Activated CD8-positive, alpha-beta T cell treated with anti-CD3 and anti-CD28 coated beads for 36 hours (primary cell): ENCODE data around the gene CIDEB. TPM values are rescaled to one million over a fixed set of nuclear protein-coding genes. Genes with fewer than 3 reads are reported as not detected.

Experiments used
- ATAC-seq: fragments of 200-7000 bp; cut with Tn5 transposase; one replicate; pipeline ENCODE4 v1.10.0; 2021; ENCODE audit warnings: mild to moderate bottlenecking, moderate library complexity
- CTCF ChIA-PET: fragments of 350-600 bp; sonication (Branson Sonifier 250); formaldehyde crosslinking; loops from one replicate; lab custom pipeline; 2021; ENCODE audit warnings: antibody characterized with exemption; lab: Charles Lee
- POLR2A ChIA-PET: fragments of 350-600 bp; sonication (Branson Sonifier 250); formaldehyde crosslinking; loops from one replicate; lab custom pipeline; 2021; ENCODE audit warnings: antibody characterized with exemption; lab: Charles Lee
- DNase-seq: peaks from one replicate; pipeline ENCODE4 v3.0.0-alpha.2; 2020
- H3K27ac Mint-ChIP-seq: one replicate; pipeline ENCODE4 v1.8.0; 2021; ENCODE audit warnings: mild to moderate bottlenecking, mixed read lengths
- H3K27me3 Mint-ChIP-seq: one replicate; pipeline ENCODE4 v1.8.0; 2021; ENCODE audit warnings: mixed read lengths
- H3K36me3 Mint-ChIP-seq: one replicate; pipeline ENCODE4 v1.8.0; 2021; ENCODE audit warnings: low read depth, mixed read lengths
- H3K4me1 Mint-ChIP-seq: one replicate; pipeline ENCODE4 v1.8.0; 2021; ENCODE audit warnings: low read depth, mixed read lengths
- H3K4me3 Mint-ChIP-seq: one replicate; pipeline ENCODE4 v1.8.0; 2021; ENCODE audit warnings: mild to moderate bottlenecking, moderate library complexity, mixed read lengths
- H3K9me3 Mint-ChIP-seq: one replicate; pipeline ENCODE4 v1.8.0; 2021; ENCODE audit warnings: mixed read lengths
- intact Hi-C: fragments of 100-400 bp; cut with micrococcal nuclease; formaldehyde crosslinking; loops from one replicate; pipeline ENCODE4 v1.10.0; 2022
- total RNA-seq, 2 experiments: library from RNA; stranded (reverse); gene quantifications; one replicate each; pipeline ENCODE4 v1.2.3, GENCODE V29; 2021
- TF ChIP-seq, protein P1 (sequence below): fragments of 200-600 bp; IDR thresholded peaks from one replicate; pipeline ENCODE4 v1.8.0; 2022; ENCODE audit warnings: antibody characterized with exemption, mild to moderate bottlenecking

The CIDEB gene
- total RNA-seq, 2 experiments from 2014 or later = 12.1 to 13.6 TPM

DNA sequence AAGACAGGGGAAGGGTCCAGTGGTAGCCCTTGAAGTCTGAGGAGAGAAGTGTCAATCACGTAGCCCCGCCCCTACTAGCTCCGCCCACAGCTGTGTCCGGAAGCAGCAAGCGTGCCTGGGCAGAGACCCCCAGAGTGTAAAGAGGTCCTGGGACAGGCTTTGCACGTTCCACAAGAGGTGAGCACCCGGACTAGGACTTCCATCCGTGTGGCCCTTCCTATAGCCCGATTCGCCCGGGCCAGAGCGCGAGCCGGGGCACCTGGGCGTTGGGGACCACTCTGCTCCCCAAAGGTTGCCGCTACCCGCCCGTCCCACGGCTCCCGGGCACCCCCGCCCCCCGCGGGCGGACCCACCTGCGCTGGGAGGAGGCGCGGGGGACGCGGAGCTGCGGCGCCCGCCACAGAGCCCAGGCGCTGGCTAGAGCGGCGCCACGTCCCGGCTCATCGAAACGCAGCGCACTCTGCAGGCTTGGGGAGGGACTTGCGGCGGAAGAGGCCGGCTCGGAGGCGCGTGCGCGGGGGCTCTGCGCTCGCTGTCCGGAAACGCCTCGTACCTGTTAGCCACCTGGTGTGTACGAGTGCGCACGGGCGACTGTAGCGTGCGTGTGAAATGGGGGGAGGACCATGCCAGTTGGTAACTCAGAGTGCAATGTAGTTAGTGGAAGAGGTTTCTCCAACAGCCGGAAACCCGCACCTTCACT lies 36.5 kb downstream of the CIDEB start, which contains the start of gene RABGGTA:
Gene RABGGTA, minus strand, starts transcription at position 464 of the 700 bp plus-strand sequence. CDS start 482 bp downstream, outside the sequence.
- POLR2A ChIA-PET = interaction anchor here (0.6 to 4.7 kb wide), 24 partner anchors 8 to 147 kb away, joined by 3 to 21 read pairs (median 4); partner anchors contain the start of genes CIDEB, LTB4R, LTB4R2 and PSME2
- DNase-seq (peak; percentile 92), ATAC-seq (peak; percentile 85)
- Mint-ChIP-seq H3K4me3 (peak within 1 kb of the TSS; percentile 82), H3K27me3 (no peaks in the 10 kb centered on the region), H3K9me3 (no peaks in the 10 kb centered on the region), H3K27ac (peak within 1 kb of the TSS; percentile 94), H3K4me1 (peaks cover 39% of the 10 kb centered on the region), H3K36me3 (peaks cover 21% of the 10 kb centered on the region)
- intact Hi-C loops = loop anchor here (2.0 kb wide), 1 partner anchor 24 kb away; no protein-coding TSS in a partner anchor
- TF ChIP-seq, protein P1, sequence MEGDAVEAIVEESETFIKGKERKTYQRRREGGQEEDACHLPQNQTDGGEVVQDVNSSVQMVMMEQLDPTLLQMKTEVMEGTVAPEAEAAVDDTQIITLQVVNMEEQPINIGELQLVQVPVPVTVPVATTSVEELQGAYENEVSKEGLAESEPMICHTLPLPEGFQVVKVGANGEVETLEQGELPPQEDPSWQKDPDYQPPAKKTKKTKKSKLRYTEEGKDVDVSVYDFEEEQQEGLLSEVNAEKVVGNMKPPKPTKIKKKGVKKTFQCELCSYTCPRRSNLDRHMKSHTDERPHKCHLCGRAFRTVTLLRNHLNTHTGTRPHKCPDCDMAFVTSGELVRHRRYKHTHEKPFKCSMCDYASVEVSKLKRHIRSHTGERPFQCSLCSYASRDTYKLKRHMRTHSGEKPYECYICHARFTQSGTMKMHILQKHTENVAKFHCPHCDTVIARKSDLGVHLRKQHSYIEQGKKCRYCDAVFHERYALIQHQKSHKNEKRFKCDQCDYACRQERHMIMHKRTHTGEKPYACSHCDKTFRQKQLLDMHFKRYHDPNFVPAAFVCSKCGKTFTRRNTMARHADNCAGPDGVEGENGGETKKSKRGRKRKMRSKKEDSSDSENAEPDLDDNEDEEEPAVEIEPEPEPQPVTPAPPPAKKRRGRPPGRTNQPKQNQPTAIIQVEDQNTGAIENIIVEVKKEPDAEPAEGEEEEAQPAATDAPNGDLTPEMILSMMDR = peak; percentile 77
- CTCF ChIA-PET = interaction anchor here (0.7 to 5.4 kb wide), 19 partner anchors 9 to 165 kb away, joined by 3 to 66 read pairs (median 7); partner anchors contain the start of genes CIDEB, DHRS1, LTB4R and LTB4R2

DNA sequence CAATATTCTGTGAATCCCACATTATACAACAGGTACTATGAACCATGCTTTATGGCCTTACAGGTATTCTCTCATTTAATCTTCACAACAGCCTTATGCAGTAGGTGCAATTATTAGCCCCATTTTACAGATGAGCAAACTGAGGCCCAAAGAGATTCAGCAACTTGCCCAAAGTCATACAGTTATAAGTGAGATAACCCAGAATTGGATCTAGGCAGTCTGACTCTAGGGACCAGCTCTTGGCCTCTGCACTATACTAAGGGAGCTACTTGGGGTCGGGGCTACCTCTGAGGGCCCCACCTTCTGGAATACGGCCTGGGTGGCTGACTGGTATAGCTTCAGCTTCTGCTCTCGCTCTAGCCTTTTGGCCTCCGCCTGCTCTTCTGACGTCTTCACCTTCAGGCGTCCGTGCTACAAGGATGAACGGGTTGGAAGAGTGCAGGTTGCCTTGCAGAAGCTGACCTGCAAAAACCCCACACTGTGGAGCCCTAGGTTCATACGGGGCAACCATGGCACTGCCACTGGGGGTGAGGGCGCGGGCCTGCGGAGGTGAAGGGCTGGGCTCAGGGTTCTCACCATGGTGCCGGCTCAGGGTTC lies 37.1 kb downstream of the CIDEB start:
- intact Hi-C loops = loop anchor here (2.0 kb wide), 1 partner anchor 24 kb away; no protein-coding TSS in a partner anchor
- DNase-seq (no peak), ATAC-seq (no peak)
- peak overlapping the region; percentile 82 for H3K4me3 Mint-ChIP-seq
- peaks cover 21% of the 10 kb centered on the region for H3K36me3 Mint-ChIP-seq
- POLR2A ChIA-PET = interaction anchor here (0.6 to 4.7 kb wide), 22 partner anchors 9 to 146 kb away, joined by 3 to 21 read pairs (median 4); partner anchors contain the start of genes CIDEB, LTB4R, LTB4R2 and PSME2
- TF ChIP-seq, protein P1 = no peak
- H3K27me3 Mint-ChIP-seq = no peaks in the 10 kb centered on the region
- H3K4me1 Mint-ChIP-seq = peaks cover 39% of the 10 kb centered on the region
- H3K9me3 Mint-ChIP-seq = no peaks in the 10 kb centered on the region
- CTCF ChIA-PET = interaction anchor here (0.7 to 5.4 kb wide), 19 partner anchors 8 to 166 kb away, joined by 3 to 66 read pairs (median 7); partner anchors contain the start of genes CIDEB, DHRS1, LTB4R and LTB4R2
- H3K27ac Mint-ChIP-seq = peak overlapping the region; percentile 94

DNA sequence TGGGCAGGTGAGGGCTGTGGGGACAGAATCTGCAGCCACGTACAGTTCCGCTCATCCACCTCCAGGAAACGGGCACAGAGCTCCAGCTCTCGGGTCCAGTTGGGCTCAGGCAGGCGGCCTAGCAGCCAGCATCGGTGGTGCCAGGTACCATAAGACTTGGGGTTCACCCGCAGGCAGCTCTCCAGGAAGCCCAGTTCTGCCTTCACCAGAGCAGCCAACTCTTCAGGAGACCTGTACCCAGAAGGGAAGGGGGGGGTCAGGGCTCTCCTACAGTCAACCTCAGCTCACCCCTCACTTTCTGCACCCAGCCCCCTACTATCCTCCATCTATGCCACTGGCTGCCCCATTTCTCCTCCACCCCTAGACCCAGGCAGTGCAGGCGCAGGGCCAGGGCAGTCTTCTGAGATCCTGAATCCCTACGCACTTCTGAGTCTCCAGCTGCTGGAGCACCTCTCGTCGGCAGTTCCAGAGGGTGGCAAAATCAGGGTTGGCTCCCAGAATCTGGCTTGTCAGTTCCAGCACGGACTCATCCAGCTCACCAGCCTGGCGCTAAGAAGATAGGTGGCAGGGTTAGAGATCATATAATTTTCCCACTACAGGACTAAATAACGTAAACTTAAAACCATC lies 37.8 kb downstream of the CIDEB start:
- CTCF ChIA-PET = interaction anchor here (1.1 to 5.4 kb wide), 10 partner anchors 10 to 38 kb away, joined by 3 to 66 read pairs (median 10); partner anchors contain the start of genes CIDEB, DHRS1, NOP9 and TINF2
- peaks cover 21% of the 10 kb centered on the region for H3K36me3 Mint-ChIP-seq
- TF ChIP-seq, protein P1 = no peak
- H3K27me3 Mint-ChIP-seq = no peaks in the 10 kb centered on the region
- no peaks in the 10 kb centered on the region for H3K9me3 Mint-ChIP-seq
- DNase-seq (no peak), ATAC-seq (no peak)
- peak overlapping the region; percentile 82 for H3K4me3 Mint-ChIP-seq
- intact Hi-C loops = loop anchor here (2.0 kb wide), 1 partner anchor 23 kb away; no protein-coding TSS in a partner anchor
- no peak overlapping the region for H3K27ac Mint-ChIP-seq
- POLR2A ChIA-PET = interaction anchor here (0.7 to 4.7 kb wide), 17 partner anchors 8 to 123 kb away, joined by 3 to 21 read pairs (median 4); partner anchors contain the start of genes LTB4R, PSME2, RNF31 and TINF2
- peaks cover 37% of the 10 kb centered on the region for H3K4me1 Mint-ChIP-seq

GRCh38 chr14:24269368-24269767 lies 38.4 kb downstream of the CIDEB start:
- TF ChIP-seq, protein P1 = no peak

More at GRCh38 chr14:24269368-24269767, 38.4 kb downstream of the CIDEB start:
- POLR2A ChIA-PET = interaction anchor here (0.7 to 4.7 kb wide), 7 partner anchors 8 to 42 kb away, joined by 3 to 21 read pairs (median 5); partner anchors contain the start of genes LTB4R and TINF2
- peaks cover 21% of the 10 kb centered on the region for H3K36me3 Mint-ChIP-seq
- no peak for ATAC-seq
- H3K4me3 Mint-ChIP-seq = no peak overlapping the region
- H3K9me3 Mint-ChIP-seq = no peaks in the 10 kb centered on the region
- DNase-seq = no peak
- no peak overlapping the region for H3K27ac Mint-ChIP-seq
- no peaks in the 10 kb centered on the region for H3K27me3 Mint-ChIP-seq
- CTCF ChIA-PET = interaction anchor here (1.7 to 5.4 kb wide), 6 partner anchors 11 to 38 kb away, joined by 7 to 66 read pairs (median 31); partner anchors contain the start of genes CIDEB, DHRS1, NOP9 and TINF2
- H3K4me1 Mint-ChIP-seq = peaks cover 36% of the 10 kb centered on the region
- intact Hi-C loops = no loop called here
